ENCODE data around the gene ANK2.

GRCh38 chr4:113053883-113054282 lies 4.4 kb downstream of the ANK2 start:
- TF ChIP-seq CTCF (optimal IDR thresholded peaks at IDR 0.05 in 1 of 3, IDR thresholded peaks at IDR 0.05 in 1 of 3, conservative IDR thresholded peaks at IDR 0.05 in 1 of 3; ENCODE audit: extremely low read depth in 1 of 3, insufficient read depth in 2 of 3, low read length in 3 of 3), result no peak
- TF ChIP-seq EZH2 (IDR thresholded peaks at IDR 0.05; ENCODE audit: low read length), result no peak
